Posterior cingulate gyrus (tissue), 11 donors: ENCODE results near the gene DOP1B.
"Not testable (repeated sequence)": the region's sequence is repeated elsewhere in the genome, so short reads cannot be mapped to it uniquely, and the experiment has no call there.

ENCODE experiments used
- DNase-seq, 10 donors: peaks; one replicate each; pipeline versions ENCODE4 v3.0.0 to v3.0.0-alpha.2; 2020 to 2021; ENCODE audit warnings: mixed read lengths in 3 of 10
- intact Hi-C: fragments of 100-400 bp; cut with DNase I; formaldehyde crosslinking; loops from one replicate; pipeline ENCODE4 v1.15.1; 2023

Gene DOP1B, protein sequence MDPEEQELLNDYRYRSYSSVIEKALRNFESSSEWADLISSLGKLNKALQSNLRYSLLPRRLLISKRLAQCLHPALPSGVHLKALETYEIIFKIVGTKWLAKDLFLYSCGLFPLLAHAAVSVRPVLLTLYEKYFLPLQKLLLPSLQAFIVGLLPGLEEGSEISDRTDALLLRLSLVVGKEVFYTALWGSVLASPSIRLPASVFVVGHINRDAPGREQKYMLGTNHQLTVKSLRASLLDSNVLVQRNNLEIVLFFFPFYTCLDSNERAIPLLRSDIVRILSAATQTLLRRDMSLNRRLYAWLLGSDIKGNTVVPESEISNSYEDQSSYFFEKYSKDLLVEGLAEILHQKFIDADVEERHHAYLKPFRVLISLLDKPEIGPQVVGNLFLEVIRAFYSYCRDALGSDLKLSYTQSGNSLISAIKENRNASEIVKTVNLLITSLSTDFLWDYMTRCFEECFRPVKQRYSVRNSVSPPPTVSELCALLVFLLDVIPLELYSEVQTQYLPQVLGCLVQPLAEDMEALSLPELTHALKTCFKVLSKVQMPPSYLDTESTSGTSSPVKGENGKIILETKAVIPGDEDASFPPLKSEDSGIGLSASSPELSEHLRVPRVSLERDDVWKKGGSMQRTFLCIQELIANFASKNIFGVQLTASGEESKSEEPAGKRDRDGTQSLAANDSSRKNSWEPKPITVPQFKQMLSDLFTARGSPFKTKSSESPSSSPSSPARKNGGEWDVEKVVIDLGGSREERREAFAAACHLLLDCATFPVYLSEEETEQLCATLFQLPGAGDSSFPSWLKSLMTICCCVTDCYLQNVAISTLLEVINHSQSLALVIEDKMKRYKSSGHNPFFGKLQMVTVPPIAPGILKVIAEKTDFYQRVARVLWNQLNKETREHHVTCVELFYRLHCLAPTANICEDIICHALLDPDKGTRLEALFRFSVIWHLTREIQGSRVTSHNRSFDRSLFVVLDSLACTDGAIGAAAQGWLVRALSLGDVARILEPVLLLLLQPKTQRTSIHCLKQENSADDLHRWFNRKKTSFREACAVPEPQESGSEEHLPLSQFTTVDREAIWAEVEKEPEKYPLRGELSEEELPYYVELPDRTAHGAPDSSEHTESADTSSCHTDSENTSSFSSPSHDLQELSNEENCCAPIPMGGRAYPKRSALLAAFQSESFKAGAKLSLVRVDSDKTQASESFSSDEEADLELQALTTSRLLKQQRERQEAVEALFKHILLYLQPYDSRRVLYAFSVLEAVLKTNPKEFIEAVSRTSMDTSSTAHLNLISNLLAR (N-terminal part only)

DNA sequence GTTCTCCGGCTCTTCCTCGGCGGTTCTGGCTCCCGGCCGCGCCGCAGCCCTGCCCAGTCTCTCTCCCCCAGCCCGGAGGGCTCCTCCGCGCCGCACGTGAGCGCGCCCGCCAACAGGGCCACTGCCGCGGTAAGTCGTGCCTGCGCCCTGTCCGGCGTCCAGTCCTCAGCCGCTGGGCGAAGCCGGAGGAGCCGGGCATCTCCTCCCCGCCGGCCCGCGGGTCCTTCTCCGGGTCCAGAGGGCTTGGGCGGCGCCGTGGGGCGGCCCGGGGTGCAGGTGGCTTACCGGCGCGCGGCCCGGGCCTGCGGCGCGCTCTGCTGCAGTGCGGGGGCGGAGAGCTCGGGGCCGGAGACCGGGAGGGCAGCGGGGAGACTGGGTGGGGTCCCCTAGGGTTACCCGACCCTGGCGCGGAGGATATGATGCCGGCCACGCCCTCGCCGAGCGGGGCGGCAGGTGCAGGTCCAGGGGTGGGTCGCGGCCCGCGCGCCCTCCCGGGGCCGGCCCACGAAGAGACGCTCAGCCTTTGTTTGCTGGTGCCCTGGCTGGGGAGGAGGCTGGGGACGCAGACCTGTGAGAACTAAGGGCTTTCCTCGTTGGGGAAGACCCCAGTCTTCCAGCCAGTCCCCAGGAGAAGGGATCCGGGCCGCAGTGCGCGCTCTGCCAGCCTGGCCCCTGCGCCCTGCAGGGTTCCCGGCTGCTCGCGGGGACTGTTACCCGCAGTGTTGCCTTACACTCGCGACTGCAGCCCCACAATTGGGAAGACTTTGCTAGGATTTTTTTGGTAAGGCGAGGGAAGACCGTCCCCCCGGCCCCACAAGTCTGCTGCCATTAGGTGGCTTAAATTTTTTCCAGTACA lies at the start of gene DOP1B:
Gene DOP1B, plus strand, starts transcription at position 10 of the 856 bp plus-strand sequence. CDS start 7,910 bp downstream, outside the sequence.
- intact Hi-C loops: no loop called here
- peak in 2 of 10 donors; percentile 17 to 87 for DNase-seq

DNA sequence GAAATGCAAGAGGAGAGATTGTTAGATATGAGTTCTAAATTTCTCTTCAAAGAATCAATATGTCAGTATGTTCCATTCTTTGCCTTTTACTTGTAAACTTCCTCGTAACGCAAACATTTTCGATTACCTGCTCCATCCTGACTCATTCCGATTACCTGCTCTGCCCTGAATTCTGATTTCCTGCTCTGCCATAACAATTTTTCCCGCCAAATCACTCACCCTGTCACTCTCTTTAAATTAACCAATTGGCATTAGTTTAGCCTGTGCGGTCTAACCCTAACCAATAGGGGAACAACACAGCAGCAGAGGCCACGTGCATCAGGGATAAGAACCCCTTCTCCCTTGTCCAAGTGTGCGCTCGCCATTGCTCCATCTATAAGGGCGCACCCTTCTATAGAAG lies 46.8 kb upstream of the DOP1B start:
- no peak for DNase-seq
- intact Hi-C loops: loop anchor here (5.0 kb wide), 1 partner anchor 48 kb away; the partner anchor contains the start of gene SETD4

DNA sequence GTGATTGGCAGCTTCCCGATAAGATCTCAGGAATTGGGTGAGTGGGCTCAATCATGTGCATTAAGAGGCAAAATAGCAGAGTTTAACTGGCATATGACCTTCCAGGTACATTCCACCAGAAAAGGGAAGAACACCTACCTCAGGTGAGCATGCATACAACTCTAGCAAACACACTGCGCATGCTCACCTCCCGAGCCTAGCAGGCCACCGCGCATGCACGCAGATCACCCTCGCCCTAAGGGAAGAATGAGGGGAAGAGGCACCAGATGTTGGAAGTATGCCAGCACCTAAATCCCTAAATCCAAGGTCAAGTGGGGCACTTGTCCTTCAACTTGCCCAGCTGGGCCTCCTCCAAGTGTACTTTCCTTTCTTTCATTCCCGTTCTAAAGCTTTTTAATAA lies 45.4 kb upstream of the DOP1B start:
- intact Hi-C loops: no loop called here
- no peak for DNase-seq

DNA sequence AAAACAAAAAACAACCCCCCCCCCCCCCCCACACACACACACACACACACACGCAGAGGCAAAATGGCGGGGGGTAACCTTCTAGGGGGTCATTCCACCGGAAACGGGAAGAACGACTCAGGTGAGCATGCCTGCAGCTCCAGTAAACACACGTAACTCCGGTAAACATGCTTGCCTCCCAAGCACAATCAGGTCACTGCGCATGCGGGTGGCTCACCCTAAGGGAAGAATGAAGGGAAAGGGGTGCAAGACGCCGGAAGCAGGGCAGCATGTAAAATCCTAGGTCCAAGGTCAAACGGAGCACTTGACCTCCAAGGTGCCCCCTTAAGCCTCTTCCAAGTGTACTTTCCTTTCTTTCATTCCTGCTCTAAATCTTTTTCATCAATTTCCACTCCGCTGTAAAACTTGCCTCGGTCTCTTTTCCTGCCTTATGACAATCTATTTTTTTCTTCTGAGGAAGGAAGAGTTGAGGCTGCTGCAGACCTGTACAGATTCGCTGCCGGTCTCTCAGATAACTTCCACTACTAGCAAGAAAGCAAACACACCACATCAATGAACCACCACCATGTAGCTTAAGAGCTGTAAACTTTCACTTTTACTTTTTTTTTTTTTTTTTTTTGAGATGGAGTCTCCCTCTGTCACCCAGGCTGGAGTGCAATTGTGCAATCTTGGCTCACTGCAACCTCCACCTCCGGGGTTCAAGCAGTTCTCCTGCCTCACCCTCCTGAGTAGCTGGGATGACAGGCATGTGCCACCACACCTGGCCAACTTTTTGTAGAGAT lies 42.8 kb upstream of the DOP1B start:
- DNase-seq: no peak
- intact Hi-C loops: loop anchor here (2.0 kb wide), 1 partner anchor 67 kb away; no protein-coding TSS in a partner anchor

DNA sequence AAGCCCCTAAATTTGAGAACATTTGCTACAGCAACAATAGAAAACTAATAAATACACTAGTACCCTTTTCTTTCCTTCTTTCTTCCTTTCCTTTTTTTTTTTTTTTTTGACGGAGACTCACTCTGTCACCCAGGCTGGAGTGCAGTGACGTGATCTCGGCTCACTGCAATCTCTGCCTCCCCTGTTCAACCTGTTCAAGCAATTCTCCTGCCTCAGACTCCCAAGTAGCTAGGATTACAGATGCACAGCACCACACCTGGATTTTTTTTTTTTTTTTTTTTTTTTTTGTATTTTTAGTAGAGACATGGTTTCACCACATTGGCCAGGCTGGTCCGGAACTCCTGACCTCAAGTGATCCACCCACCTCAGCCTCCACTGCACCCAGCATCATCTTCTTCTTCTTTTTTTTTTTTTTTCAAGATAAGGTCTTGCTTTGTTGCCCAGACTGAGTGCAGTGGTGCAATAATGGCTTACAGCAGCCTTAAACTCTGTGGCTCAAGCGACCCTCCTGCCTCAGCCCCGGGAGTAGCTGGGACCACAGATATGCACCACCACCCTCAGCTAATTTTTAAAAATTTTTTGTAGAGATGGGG lies 41.4 kb upstream of the DOP1B start:
- intact Hi-C loops: no loop called here
- DNase-seq: no peak

DNA sequence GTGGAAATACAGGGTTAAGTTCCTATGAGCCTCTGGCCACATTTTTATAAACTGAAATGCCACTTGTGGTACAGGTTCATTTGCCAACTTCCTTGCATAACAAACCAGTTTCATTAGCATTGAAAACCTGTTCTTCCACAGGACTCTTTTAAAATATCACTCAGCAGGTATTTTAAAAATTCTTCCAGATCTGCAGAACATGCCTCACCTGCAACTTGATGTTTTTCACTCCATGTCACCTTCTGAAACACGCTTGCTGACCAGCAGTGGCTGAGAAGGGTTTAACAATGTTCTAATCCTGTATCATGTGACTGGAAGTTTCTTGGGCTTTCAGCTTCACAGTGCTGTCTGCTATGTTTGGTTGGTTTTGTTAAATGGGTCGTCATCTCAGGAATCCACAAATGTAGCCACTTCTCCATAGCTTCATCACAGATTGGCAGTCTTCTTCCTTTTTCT lies 39.3 kb upstream of the DOP1B start:
- intact Hi-C loops: no loop called here
- DNase-seq: no peak

DNA sequence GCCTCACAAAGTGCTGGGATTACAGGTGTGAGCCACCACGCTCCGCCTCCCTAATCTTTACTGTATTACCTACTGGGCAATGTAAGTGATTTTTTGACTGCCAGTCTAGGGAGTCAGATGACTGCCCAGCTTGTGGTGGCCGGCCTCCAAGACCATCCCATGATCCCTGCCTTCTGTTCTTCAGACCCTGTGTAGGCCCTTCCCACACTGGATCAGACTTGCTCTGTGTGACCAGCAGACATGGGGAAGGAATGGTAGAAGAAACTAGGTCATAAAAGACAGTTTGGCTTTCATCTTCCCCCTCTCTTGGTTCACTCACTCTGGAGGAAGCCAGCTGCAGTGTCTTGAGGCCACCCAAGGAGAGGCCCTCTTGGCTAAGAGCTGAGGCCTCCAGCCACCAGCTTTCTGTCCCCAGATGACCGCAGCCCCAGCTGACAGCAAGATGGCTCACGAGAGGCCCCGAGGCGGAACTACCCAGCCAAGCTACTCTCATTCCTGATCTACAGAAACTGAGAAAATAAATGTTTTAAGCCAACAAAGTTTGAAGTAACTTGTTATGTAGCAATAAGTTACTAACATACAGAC lies 36.2 kb upstream of the DOP1B start:
- intact Hi-C loops: no loop called here
- DNase-seq: peak in 1 of 10 donors; percentile 71

DNA sequence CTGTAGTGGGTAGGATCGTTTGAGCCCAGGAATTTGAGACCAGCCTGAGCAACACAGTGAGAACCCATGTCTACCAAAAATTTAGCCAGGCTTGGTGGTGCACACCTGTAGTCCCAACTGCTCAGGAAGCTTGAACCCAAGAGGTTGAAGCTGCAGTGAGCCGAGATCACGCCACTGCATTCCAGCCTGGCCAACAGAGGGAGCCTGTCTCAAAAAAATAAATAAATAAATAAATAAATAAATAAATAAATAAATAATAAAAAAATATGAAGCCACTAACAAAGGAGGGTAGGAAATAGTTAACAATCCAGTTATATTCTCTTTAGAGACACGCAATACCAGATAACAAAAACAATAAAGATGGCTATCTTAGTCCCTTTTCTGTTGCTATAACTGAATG lies 33.6 kb upstream of the DOP1B start:
- no peak for DNase-seq

DNA sequence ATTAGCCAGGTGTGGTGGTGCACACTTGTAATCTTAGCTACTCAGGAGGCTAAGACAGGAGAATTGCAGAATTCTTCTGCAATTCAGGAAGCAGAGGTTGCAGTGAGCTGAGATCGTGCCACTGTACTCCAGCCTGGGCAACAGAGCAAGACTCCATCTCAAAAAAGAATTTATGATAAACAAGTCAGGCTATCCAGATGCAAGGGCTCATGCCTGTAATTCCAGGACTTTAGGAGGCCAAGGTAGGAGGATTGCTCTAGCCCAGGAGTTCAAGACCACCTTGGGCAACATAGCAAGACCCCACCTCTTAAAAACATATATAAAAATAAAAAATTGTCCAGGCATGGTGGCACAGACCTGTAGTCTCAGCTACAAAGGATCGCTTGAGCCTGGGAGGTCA lies 32.2 kb upstream of the DOP1B start:
- intact Hi-C loops: no loop called here
- no peak for DNase-seq

More for the DNA sequence above, 33.6 kb upstream of the DOP1B start:
- intact Hi-C loops: no loop called here

DNA sequence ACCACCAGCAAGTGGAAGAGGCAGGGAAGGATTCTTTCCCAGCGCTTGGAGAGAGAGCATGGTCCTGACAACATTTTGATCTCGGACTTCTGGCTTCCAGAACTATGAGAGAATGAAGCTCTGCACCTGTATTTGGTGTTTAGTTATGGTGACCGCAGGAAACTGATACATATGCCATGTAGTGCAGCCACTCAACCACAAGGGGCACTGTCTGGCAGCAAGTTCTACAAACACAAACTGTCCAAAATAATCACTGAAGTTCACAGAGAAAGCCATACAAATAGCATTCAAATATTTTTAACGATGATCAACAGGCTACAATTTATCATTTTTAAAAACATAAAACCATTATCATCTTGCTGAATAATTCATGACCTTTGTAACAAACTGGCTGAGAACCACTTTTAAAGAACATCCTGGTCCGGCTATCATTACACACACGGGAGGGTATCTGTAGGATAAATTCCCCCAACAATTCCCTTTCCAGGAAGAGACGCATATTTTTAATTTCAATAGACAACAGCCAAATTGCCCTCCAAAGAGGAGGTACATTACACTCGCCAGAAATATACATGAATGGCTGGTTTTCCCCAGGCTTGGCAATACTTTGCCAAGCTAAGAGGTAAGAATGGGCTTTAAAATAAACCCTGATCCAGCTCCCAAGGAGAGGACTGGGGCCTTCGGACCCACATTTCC lies 31.0 kb upstream of the DOP1B start:
- peak in 6 of 10 donors; percentile 51 to 68 (median 54) for DNase-seq
- intact Hi-C loops: no loop called here

DNA sequence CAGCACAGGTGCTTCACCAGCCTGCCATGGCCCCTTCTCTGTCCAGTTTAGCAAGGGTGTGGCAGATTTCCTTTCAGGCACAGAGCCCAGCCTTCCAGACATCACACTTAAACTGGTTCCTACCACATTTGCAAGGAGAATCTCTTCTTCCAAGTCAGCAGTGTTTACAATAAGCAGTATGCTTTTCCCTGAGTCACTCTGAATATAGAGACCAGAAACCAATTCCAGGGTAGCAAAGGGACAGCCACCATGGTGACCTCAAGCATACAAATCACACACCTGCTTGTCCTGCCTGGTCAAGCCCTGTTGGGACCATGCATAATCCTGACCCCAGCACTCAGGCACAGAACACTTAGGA lies 30.4 kb upstream of the DOP1B start:
- DNase-seq: no peak
- intact Hi-C loops: no loop called here

DNA sequence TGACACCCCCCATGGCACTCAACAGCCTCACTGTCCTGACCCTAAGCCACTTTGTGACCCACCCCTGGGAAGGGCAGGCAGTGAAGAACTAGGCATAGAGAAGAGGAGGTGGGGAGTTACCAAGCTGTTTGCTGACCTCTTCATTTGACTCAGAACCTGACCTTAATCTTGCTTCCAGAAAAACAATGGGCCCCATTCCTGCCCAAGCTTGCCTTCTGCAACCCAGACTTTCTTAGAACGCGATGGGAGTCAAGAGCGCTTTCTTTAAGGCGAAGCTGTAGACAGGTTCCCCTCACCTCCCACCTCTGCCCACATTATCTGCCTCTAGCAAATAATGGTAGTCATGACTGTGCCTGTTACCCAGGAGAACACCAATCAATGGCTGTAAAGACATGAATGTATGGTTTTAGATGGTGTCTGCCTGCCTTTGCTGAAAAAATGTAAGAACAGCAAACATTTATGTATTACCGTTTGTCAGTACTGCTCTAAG lies 30.0 kb upstream of the DOP1B start:
- intact Hi-C loops: no loop called here
- no peak for DNase-seq

DNA sequence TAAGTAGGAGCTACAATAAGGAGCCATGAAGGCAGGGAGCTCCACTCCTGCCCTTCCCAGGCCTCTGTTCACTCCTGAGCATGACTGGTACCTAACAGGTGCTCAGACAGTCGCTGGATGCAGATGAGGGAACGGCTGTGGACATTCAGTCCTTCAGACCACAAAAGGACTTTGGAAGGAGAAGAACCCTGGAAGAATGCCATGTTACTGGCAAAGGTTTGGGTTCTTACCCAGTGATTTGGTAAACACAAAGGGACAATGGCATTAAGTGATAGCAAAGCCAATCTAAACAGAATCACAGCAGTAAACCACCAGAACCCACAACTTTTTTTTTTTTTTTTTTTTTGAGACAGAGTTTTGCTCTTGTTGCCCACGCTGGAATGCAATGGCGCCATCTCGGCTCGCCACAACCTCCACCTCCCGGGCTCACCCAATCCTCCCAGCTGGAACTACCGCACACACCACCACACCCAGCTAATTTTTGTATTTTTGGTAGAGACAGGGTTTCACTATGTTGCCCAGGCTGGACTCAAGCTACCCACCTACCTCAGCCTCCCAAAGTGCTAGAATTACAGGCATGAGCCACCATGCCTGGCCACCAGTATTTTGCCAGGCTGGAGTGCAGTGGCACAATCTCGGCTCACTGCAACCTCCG lies 29.2 kb upstream of the DOP1B start:
- no peak for DNase-seq
- intact Hi-C loops: no loop called here

DNA sequence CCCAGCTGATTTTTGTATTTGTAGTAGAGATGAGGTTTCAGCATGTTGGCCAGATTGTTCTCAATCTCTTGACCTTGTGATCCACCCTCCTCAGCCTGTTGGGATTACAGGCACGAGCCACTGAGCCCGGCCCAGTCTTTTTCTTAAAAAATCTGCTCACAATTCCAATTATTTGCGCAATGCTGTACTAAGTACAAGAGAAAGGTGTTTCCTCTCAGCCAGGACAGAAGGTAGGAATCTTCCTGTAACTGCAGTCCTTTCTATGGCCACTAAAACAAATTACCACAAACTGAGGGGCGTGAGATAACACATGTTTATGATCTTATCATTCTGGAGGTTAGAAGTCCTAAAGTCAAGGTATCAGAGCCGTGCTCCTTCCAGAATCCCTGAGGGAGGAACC lies 28.6 kb upstream of the DOP1B start:
- DNase-seq: no peak
- intact Hi-C loops: no loop called here

DNA sequence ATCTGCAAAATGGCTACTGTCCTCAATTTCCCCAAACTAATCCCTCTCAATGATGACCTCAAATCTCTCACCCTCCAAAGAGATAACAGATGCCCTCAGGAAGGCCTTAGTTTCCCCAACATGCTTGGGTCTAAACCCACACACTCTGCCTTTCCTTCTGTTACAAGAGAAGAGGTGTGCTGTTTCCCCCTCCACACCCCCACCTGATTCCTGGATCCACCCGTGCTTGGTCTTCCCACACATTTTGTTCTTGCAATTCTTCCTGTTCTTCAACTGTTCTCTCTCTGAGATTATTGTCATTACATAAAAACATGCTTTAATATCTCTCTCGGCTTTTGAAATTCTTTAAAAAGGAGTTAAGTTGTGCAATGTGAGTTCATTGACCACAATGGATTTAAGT lies 27.4 kb upstream of the DOP1B start:
- no peak for DNase-seq

DNA sequence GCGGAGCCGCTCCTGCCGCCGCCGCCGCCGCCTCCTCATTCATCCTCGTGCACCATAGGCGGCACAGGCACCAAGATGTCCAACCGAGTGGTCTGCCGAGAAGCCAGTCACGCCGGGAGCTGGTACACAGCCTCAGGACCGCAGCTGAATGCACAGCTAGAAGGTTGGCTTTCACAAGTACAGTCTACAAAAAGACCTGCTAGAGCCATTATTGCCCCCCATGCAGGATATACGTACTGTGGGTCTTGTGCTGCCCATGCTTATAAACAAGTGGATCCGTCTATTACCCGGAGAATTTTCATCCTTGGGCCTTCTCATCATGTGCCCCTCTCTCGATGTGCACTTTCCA lies 26.2 kb upstream of the DOP1B start:
- not testable (repeated sequence) for DNase-seq

More for the DNA sequence above, 27.4 kb upstream of the DOP1B start:
- intact Hi-C loops: no loop called here

DNA sequence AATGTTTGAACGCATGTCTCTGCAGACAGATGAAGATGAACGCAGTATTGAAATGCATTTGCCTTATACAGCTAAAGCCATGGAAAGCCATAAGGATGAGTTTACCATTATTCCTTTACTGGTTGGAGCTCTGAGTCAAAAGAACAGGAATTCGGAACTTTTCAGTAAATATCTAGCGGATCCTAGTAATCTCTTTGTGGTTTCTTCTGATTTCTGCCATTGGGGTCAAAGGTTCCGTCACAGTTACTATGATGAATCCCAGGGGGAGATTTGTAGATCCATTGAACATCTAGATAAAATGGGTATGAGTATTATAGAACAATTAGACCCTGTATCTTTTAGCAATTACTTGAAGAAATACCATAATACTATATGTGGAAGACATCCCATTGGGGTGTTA lies 25.8 kb upstream of the DOP1B start:
- intact Hi-C loops, DNase-seq: not testable (repeated sequence)

More for the DNA sequence above, 26.2 kb upstream of the DOP1B start:
- intact Hi-C loops: not testable (repeated sequence)
